AG09309 (cell line): ENCODE data around the gene PPARG.
"Not testable (repeated sequence)": the region's sequence is repeated elsewhere in the genome, so short reads cannot be mapped to it uniquely, and the experiment has no call there.

Experiments
- DNase-seq: peaks from one replicate; pipeline ENCODE4 v3.0.0-alpha.2; 2010; ENCODE audit warnings: low read depth
- H3K4me3 ChIP-seq: 2 replicates; pipeline ENCODE4 v1.5.1; 2011; ENCODE audit warnings: mild to moderate bottlenecking, low read depth, low read length, moderate library complexity; ENCODE audit not compliant: control insufficient read depth
- CTCF ChIP-seq: IDR thresholded peaks from 2 replicates; pipeline ENCODE4 v1.5.1; 2011; ENCODE audit warnings: mild to moderate bottlenecking, low read depth, low read length, inconsistent platforms; ENCODE audit not compliant: insufficient read depth, control insufficient read depth; ENCODE audit errors: missing control alignments

The PPARG gene

GRCh38 chr3:12476238-12476897, 187.5 kb downstream of the PPARG start:
- no peak for TF ChIP-seq CTCF
- no peak overlapping the region for H3K4me3 ChIP-seq
- DNase-seq: no peak

- DNase-seq: no peak
- H3K4me3 ChIP-seq: no peak overlapping the region
- no peak for TF ChIP-seq CTCF
These were observed 188.4 kb downstream of the PPARG start for GRCh38 chr3:12477256-12477655.

- no peak for TF ChIP-seq CTCF
- no peak overlapping the region for H3K4me3 ChIP-seq
- no peak for DNase-seq
These were observed 189.5 kb downstream of the PPARG start for GRCh38 chr3:12478326-12478725.

- not testable (repeated sequence) for DNase-seq, H3K4me3 ChIP-seq
These were observed 190.3 kb downstream of the PPARG start for GRCh38 chr3:12479198-12479597.

GRCh38 chr3:12479919-12480427, 191.1 kb downstream of the PPARG start:
- no peak for DNase-seq
- H3K4me3 ChIP-seq: no peak overlapping the region
- peak; percentile 63 for TF ChIP-seq CTCF

GRCh38 chr3:12483410-12483809, 194.5 kb downstream of the PPARG start:
- H3K4me3 ChIP-seq: no peak overlapping the region
- no peak for DNase-seq
- TF ChIP-seq CTCF: no peak

- no peak for DNase-seq
- no peak for TF ChIP-seq CTCF
- H3K4me3 ChIP-seq: peak overlapping the region; percentile 44
These were observed 195.0 kb downstream of the PPARG start for GRCh38 chr3:12483872-12484197.
